Anterior cingulate cortex (tissue), 58 donors: Measurements from ENCODE around the gene POR.
"Not testable (repeated sequence)": the region's sequence is repeated elsewhere in the genome, so short reads cannot be mapped to it uniquely, and the experiment has no call there.

ENCODE experiments used
- DNase-seq, 58 donors: peaks; one replicate each; lab custom pipeline; 2025; lab: John Stamatoyannopoulos, UW

The POR gene

DNA sequence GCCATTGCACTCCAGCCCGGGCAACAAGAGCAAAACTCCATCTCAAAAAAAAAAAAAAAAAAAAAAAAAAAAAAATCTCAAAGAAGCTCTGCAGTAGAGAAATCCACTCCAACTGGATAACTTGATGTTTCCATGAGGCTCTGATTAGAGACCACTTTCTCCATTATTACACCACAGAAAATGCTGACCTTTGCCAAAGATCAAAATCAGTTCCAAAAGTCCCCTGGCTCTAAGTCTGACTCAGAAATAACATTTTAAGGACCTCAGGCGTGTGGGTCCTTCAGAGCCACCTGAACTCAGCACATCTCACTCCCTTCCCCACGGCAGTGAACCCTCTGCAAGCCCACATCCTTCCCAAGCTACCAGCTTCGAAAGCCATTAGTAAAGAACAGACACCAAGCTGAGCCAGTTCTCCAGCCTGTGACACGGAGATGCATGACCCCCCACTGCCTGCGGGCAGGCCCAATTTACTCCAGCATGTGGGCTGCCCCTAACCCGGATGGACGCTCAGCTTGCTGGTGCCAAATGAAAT lies 93.3 kb downstream of the POR start:
- no peak for DNase-seq

DNA sequence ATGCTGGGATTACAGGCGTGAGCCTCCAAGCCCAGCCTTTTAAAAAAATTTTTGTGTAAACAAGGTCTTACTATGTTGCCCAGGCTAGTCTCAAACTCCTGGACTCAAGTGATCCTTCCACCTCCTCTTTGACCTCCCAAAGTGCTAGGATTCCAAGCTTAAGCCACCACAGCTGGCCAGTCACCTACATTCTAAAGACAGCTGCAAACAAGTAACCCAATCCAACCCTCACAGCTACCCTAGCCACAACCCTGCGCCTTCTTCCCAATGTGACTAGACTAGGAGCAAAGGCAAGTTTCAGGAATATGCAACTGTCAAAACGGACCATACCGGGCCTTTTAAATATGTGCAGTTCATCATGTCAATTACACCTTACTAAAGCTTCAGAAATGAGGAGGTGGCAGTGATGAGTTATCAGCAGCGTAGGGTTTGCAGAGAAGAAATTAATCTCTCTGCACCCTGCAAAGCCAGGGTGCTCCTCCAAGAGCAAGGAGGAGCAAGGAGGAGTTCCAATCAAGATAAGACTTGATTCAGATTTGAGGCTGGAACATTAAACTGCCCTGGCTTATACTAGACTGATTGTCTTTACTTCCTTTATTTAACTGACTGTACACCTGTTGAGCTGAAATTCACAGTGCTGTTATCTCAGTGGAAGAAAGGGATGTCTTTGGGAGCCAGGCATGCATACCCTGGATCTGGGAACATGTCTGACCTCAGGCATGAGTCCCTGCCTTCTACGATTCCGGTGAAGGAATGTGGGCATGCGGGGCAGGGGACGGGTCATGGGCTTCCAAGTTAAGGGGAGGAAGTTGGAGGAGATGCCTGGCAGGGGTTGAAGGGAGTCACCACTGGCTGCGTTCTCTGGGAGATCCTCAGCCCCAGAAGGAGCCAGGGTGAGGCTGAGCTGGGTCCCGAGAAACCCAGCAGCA lies 95.0 kb downstream of the POR start:
- DNase-seq: no peak

DNA sequence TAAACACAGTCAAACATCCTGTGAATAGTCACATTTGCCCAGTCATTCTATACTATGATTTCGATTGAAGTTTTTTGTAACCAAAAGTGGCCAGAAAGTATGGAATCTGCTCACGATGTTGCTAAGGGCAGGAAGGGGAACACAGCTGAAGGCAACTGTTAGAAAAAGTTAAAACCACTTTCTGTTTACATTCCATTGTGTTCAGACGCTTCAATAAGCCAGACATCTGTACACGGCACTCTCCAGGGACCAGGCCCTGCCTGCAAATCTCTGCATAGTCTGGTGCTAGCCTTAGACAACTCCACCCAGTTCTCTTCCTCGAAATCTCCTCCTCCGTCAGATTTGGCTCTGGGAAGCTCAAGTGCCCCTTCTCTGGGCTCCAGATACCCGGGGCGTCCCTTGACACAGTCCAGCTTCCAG lies 96.5 kb downstream of the POR start:
- no peak for DNase-seq

DNA sequence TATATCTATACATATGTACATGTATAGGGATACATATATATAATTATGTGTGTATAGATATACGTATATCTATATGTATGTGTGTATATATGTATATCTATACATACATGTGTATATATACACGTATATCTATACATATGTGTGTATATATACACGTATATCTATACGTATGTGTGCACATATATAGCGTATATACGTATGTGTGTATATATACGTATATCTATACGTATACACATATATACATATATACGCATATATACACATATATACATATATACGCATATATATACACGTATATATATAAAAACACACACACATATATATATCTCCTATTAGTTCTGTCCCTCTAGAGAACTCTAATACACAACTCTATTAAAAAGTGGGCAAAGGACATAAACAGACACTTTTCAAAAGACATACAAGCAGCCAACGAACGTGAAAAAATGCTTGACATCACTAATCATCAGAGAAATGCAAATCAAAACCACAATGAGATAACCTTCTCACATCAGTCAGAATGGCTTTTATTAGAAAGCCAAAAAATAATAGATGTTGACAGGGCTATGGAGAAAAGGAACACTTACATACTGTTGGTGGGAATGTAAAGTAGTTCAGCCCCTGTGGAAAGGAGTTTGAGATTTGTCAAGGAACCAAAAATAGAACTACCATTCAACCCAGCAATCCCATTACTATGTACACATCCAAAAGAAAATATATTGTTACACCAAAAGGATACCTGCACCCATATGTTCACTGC lies 101.4 kb downstream of the POR start:
- no peak for DNase-seq

DNA sequence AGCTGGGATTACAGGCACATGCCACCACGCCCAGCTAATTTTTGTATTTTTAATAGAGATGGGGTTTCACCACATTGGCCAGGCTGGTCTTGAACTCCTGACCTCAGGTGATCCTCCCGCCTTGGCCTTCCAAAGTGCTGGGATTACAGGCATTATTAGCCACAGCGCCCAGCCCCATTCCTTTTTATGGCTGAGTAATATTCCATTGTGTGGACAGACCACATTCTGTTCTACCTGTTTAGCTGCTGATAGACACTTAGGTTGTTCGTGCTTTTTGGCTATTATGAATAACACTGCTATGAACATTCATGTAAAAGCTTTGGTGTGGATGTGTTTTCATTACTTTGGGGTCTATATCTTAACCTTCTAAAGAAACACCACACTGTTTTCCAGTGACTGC lies 103.6 kb downstream of the POR start:
- not testable (repeated sequence) for DNase-seq

DNA sequence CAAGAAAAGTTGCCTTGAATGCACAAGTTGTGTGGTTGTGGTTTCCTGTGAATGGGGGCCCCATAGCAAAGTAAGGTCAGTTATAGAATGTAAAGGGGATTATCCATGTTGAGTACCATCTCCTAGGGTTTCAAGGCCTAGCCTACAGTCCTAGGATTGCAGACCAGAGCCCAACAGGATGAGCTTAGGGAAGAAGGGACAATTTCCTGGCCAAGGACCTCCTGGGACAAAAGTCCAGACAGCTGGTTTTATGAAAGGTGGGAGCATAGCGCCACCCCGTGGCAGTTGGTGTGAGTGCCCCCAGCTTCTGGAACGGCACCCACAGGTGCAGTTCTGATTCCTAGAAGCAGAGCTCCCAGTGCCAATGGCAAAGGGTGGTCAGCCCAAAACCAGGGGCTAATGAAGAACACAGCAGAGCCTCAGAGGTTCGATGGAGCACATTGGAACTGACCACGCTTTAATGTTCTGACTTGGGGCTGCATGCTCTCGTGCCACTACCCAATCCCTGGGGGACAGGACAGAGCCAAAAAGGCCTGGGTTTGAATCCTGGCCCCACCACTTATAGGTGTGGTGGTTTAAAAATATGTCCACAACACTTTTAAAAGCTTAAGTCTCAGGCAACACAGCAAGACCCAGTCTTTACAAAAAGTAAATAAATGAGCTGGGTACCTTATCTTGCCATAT lies 105.2 kb downstream of the POR start:
- DNase-seq: peak in 49 of 58 donors; percentile 2 to 80 (median 28)

DNA sequence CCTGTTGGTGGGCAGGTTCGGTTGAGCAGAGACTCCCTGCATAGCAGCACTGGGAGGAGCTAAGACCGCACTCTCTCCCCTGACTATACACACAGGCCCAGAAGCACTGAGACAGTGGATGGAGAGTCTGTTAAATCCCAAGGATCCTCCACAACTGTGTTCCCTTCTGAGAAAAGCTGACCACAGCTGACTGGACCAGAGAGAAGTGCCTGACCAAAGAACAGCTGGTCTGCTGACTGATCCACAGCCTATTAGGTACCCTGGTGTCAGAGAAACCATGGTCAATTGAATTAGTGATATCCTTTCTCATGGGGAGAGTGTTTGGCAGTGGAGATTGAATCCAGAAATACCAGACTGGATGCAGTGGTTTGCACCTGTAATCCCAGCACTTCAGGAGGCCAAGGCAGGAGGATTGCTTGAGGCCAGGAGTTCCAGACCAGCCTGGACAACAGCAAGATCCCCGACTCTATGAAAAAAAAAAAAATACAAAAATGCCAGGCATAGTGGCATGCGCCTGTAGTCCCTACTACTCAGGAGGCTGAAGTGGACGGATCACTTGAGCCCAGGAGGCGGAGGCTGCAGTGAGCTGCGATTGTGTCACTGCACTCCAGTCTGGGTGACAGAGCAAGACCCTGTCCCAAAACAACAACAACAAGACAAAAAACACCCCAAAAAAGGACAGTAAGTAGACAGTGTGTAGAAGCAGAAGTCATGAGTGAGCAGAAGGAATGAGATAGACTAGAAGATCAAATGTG lies 107.2 kb downstream of the POR start:
- no peak for DNase-seq

DNA sequence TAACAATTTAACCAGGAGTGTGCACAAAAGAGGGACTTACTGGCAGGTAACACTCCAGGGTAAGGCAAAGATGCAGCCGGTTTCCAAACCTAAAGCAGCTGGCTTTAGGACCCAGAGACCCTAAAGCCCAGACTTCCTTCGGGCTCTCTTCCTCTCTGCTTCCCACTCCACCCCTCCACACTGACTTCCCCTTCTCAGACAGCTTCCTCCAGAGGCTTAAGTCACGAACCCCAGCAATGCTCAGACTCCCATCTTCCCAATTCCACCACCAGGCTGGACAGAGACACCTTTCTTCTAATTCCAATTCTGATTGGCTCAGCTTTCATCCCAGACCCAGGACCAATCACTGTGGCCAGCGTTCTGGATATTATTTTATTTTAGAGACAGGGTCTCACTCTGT lies 108.0 kb downstream of the POR start:
- DNase-seq: peak in 15 of 58 donors; percentile 1 to 44 (median 8)

DNA sequence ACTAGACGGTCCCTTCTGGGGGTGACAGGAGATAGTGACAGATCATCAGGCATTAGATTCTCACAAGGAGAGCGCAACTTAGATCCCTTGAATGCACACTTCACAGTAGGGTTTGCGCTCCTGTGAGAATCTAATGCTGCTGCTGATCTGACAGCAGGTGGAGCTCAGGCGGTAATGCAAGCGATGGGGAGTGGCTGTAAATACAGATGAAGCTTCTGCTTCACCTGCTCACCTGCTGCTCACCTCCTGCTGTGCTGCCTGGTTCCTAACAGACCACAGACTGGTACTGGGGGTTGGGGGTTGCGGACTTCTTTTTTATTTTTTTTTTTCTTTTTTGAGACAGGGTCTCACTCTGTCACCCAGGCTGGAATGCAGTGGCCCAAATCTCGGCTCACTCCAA lies 114.7 kb downstream of the POR start:
- not testable (repeated sequence) for DNase-seq

DNA sequence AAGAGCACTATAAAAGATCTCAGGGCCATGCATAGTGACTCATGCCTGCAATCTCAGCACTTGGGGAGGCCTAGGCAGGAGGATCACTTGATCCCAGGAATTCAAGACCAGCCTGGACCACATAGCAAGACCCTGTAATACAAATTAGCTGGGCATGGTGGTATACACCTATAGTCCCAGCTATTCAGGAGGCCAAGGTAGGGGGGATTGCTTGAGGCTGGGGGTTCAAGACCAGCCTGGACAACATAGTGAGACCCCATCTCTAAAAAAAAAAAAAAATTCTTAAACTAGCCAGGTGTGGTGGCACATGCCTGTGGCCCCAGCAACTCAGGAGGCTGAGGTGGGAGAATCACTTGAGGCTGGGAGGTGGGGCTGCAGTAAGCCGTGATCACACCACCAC lies 117.0 kb downstream of the POR start:
- DNase-seq: no peak
